IMR-90 (cell line): ENCODE data around the gene SIPA1L3. TPM values are rescaled to one million over a fixed set of nuclear protein-coding genes. Genes with fewer than 3 reads are reported as not detected.

Experiments used
- ATAC-seq: fragments of 200-7000 bp; cut with Tn5 transposase; 2 replicates; pipeline ENCODE4 v1.9.1; 2020; ENCODE audit warnings: low read depth, mild to moderate bottlenecking, moderate library complexity
- BruUV-seq: library from RNA; stranded (reverse); fragments of 400-500 nt; replicated peaks from 2 replicates; lab custom pipeline; 2021; lab: Mats Ljungman, UMichigan
- CTCF ChIA-PET: fragments of 300-600 bp; formaldehyde crosslinking; extraction: SDS; loops from one replicate; lab custom pipeline; 2021; ENCODE audit warnings: antibody characterized with exemption; lab: Yijun Ruan, JAX
- POLR2A ChIA-PET: fragments of 300-600 bp; sonication (Branson Sonifier 250); formaldehyde crosslinking; loops from one replicate; lab custom pipeline; 2022; ENCODE audit warnings: antibody characterized with exemption; ENCODE audit not compliant: unreplicated experiment; lab: Charles Lee
- DNase-seq: peaks from one replicate; pipeline ENCODE4 v3.0.0; 2013
- H2AFZ ChIP-seq: replicated peaks from 2 replicates; pipeline ENCODE3; 2013; ENCODE audit warnings: low read length, mild to moderate bottlenecking; ENCODE audit not compliant: poor library complexity
- H2AK5ac ChIP-seq: 2 replicates; pipeline ENCODE4 v1.6.1; 2013; ENCODE audit warnings: low read depth, low read length, inconsistent platforms
- H2AK9ac ChIP-seq: replicated peaks from 2 replicates; pipeline ENCODE3; 2013; ENCODE audit warnings: mild to moderate bottlenecking, low read depth, low read length, moderate library complexity; ENCODE audit not compliant: poor library complexity
- H2BK120ac ChIP-seq: 2 replicates; pipeline ENCODE4 v1.6.1; 2013; ENCODE audit warnings: low read depth, low read length, inconsistent platforms
- H2BK15ac ChIP-seq: 3 replicates; pipeline ENCODE4 v1.6.1; 2013; ENCODE audit warnings: low read depth, low read length, inconsistent platforms
- H2BK20ac ChIP-seq: 2 replicates; pipeline ENCODE4 v1.6.1; 2013; ENCODE audit warnings: low read depth, mild to moderate bottlenecking, inconsistent platforms, low read length, moderate library complexity
- H2BK5ac ChIP-seq: 2 replicates; pipeline ENCODE4 v1.6.1; 2013; ENCODE audit warnings: mild to moderate bottlenecking, low read depth, low read length, inconsistent platforms; ENCODE audit not compliant: poor library complexity, severe bottlenecking
- H3K14ac ChIP-seq: replicated peaks from 2 replicates; pipeline ENCODE4 v1.6.1; 2013; ENCODE audit warnings: low read depth, low read length, inconsistent platforms
- H3K18ac ChIP-seq: 2 replicates; pipeline ENCODE4 v1.6.1; 2013; ENCODE audit warnings: low read depth, low read length, control low read depth
- H3K23ac ChIP-seq: 2 replicates; pipeline ENCODE4 v1.6.1; 2013; ENCODE audit warnings: low read depth, low read length, inconsistent platforms
- H3K27ac ChIP-seq: 2 replicates; pipeline ENCODE4 v1.5.1; 2013; ENCODE audit warnings: mild to moderate bottlenecking, control low read depth, low read length; ENCODE audit not compliant: insufficient read depth
- H3K27me3 ChIP-seq: 2 replicates; pipeline ENCODE4 v1.6.1; 2013; ENCODE audit warnings: low read length; ENCODE audit not compliant: control insufficient read depth, insufficient read depth
- H3K36me3 ChIP-seq: 2 replicates; pipeline ENCODE4 v1.6.1; 2013; ENCODE audit warnings: low read length, mixed read lengths; ENCODE audit not compliant: control insufficient read depth, insufficient read depth
- H3K4ac ChIP-seq: 2 replicates; pipeline ENCODE4 v1.6.1; 2013; ENCODE audit warnings: low read depth, low read length, inconsistent platforms
- H3K4me1 ChIP-seq: 2 replicates; pipeline ENCODE4 v1.6.1; 2013; ENCODE audit warnings: low read length, mixed read lengths; ENCODE audit not compliant: control insufficient read depth, insufficient read depth
- H3K4me2 ChIP-seq: 2 replicates; pipeline ENCODE4 v1.6.1; 2013; ENCODE audit warnings: low read depth, mild to moderate bottlenecking, control low read depth, low read length, moderate library complexity
- H3K4me3 ChIP-seq: 2 replicates; pipeline ENCODE4 v1.5.1; 2013; ENCODE audit warnings: low read depth, mild to moderate bottlenecking, control low read depth, low read length, moderate library complexity; ENCODE audit not compliant: insufficient read depth
- H3K56ac ChIP-seq: 2 replicates; pipeline ENCODE4 v1.6.1; 2013; ENCODE audit warnings: low read length, inconsistent platforms; ENCODE audit not compliant: insufficient read depth; ENCODE audit errors: extremely low read depth
- H3K79me1 ChIP-seq, 2 experiments: 2 replicates each; pipeline ENCODE4 v1.6.1; 2013; ENCODE audit warnings: low read length in 2 of 2, inconsistent platforms in 1 of 2, low read depth in 1 of 2
- H3K9ac ChIP-seq: 2 replicates; pipeline ENCODE4 v1.6.1; 2013; ENCODE audit warnings: low read depth, low read length, control low read depth
- H3K9me1 ChIP-seq: 2 replicates; pipeline ENCODE4 v1.6.1; 2013; ENCODE audit warnings: low read length, inconsistent platforms; ENCODE audit not compliant: insufficient read depth
- H3K9me3 ChIP-seq: 2 replicates; pipeline ENCODE4 v1.6.1; 2013; ENCODE audit warnings: low read length; ENCODE audit not compliant: control insufficient read depth, insufficient read depth
- H4K20me1 ChIP-seq: 2 replicates; pipeline ENCODE4 v1.6.1; 2013; ENCODE audit warnings: low read length, inconsistent platforms; ENCODE audit not compliant: insufficient read depth
- H4K5ac ChIP-seq: 2 replicates; pipeline ENCODE4 v1.6.1; 2013; ENCODE audit warnings: mild to moderate bottlenecking, low read depth, low read length, control low read depth
- H4K8ac ChIP-seq, 2 experiments: 2 replicates each; pipeline ENCODE4 v1.6.1; 2013; ENCODE audit warnings: low read depth in 2 of 2, low read length in 2 of 2, control low read depth in 1 of 2, inconsistent platforms in 1 of 2
- H4K91ac ChIP-seq: 2 replicates; pipeline ENCODE4 v1.6.1; 2013; ENCODE audit warnings: low read depth, low read length, inconsistent platforms; ENCODE audit not compliant: insufficient read depth
- BHLHE40 ChIP-seq: fragments of 150-350 bp; IDR thresholded peaks from 2 replicates; pipeline ENCODE4 v1.6.1; 2016; ENCODE audit warnings: mild to moderate bottlenecking, low read depth, low read length
- CEBPB ChIP-seq: IDR thresholded peaks from 2 replicates; pipeline ENCODE4 v1.6.1; 2012; ENCODE audit warnings: low read depth, low read length, improper control_type of control experiment
- CHD1 ChIP-seq: IDR thresholded peaks from 2 replicates; pipeline ENCODE4 v1.6.1; 2012; ENCODE audit warnings: low read depth, low read length, improper control_type of control experiment
- FOS ChIP-seq: fragments of 150-350 bp; IDR thresholded peaks from 2 replicates; pipeline ENCODE4 v1.6.1; 2016; ENCODE audit warnings: low read depth, low read length
- MAFK ChIP-seq: IDR thresholded peaks from 2 replicates; pipeline ENCODE4 v1.6.1; 2012; ENCODE audit warnings: low read depth, low read length, improper control_type of control experiment
- MAZ ChIP-seq: IDR thresholded peaks from 2 replicates; pipeline ENCODE4 v1.6.1; 2012; ENCODE audit warnings: low read depth, mild to moderate bottlenecking, low read length, improper control_type of control experiment, moderate library complexity, borderline replicate concordance
- MXI1 ChIP-seq: IDR thresholded peaks from 2 replicates; pipeline ENCODE4 v1.6.1; 2012; ENCODE audit warnings: low read depth, mild to moderate bottlenecking, low read length, moderate library complexity, borderline replicate concordance
- NFE2L2 ChIP-seq: fragments of 150-350 bp; IDR thresholded peaks from 2 replicates; pipeline ENCODE4 v1.6.1; 2016; ENCODE audit warnings: low read depth, mild to moderate bottlenecking, low read length
- POLR2A ChIP-seq: IDR thresholded peaks from 2 replicates; pipeline ENCODE4 v1.6.1; 2012; ENCODE audit warnings: mild to moderate bottlenecking, low read depth, low read length
- RAD21 ChIP-seq: IDR thresholded peaks from 2 replicates; pipeline ENCODE4 v1.6.1; 2012; ENCODE audit warnings: low read length, improper control_type of control experiment
- RCOR1 ChIP-seq: IDR thresholded peaks from 2 replicates; pipeline ENCODE4 v1.6.1; 2012; ENCODE audit warnings: mild to moderate bottlenecking, low read length, improper control_type of control experiment; ENCODE audit not compliant: insufficient replicate concordance
- RFX5 ChIP-seq: IDR thresholded peaks from 2 replicates; pipeline ENCODE4 v1.8.0; 2012; ENCODE audit warnings: low read depth, mild to moderate bottlenecking, low read length, moderate library complexity
- USF2 ChIP-seq: fragments of 150-350 bp; IDR thresholded peaks from 2 replicates; pipeline ENCODE4 v1.6.1; 2017; ENCODE audit warnings: mild to moderate bottlenecking, antibody characterized with exemption, low read length, low read depth
- WGBS, 2 experiments: methylation state at CpG; one replicate each; pipeline versions ENCODE4 v1.1.5 to v1.1.7; 2013; ENCODE audit warnings: missing lambda C conversion rate in 2 of 2; ENCODE audit not compliant: insufficient read length in 1 of 2; ENCODE audit errors: extremely low coverage in 2 of 2; 5-methylcytosine and 5-hydroxymethylcytosine counted together
- dilution Hi-C: fragments of 300-500 bp; cut with HindIII; formaldehyde crosslinking; loops from one replicate; pipeline ENCODE4 v1.14.3; 2018; ENCODE audit warnings: low sequenced_read_pairs; ENCODE audit not compliant: unreplicated experiment
- in situ Hi-C: fragments of 300-500 bp; cut with MboI; formaldehyde crosslinking; loops from 3 replicates; pipeline ENCODE4 v1.14.3; 2019; ENCODE audit warnings: low sequenced_read_pairs, inconsistent platforms, mixed read lengths
- intact Hi-C: fragments of 100-400 bp; cut with micrococcal nuclease; formaldehyde crosslinking; loops from 2 replicates; pipeline ENCODE4 v1.10.0; 2022
- polyA plus RNA-seq, 3 experiments: library from polyadenylated mRNA; depleted of rRNA; stranded (reverse); fragments of >200 nt; gene quantifications; 2 replicates each; pipeline ENCODE4 v1.2.3, GENCODE V29; 2012; ENCODE audit warnings: low replicate concordance in 1 of 3
- total RNA-seq: library from RNA; depleted of rRNA; stranded (reverse); fragments of >200 nt; gene quantifications from 2 replicates; pipeline ENCODE4 v1.2.3, GENCODE V29; 2012
- TF ChIP-seq, protein P1 (sequence below): fragments of 150-350 bp; IDR thresholded peaks from 2 replicates; pipeline ENCODE4 v1.6.1; 2016; ENCODE audit warnings: low read depth, mild to moderate bottlenecking, low read length, moderate library complexity, borderline replicate concordance
- TF ChIP-seq, protein P2 (sequence below): conservative IDR thresholded peaks from 2 replicates; pipeline ENCODE4 v1.5.1; 2012; ENCODE audit warnings: mild to moderate bottlenecking, low read depth, low read length, improper control_type of control experiment

Gene SIPA1L3
- total and polyA plus RNA-seq, 2 of the 4 experiments (the other 2 are of a cell fraction): 4.1 to 9.4 TPM

DNA sequence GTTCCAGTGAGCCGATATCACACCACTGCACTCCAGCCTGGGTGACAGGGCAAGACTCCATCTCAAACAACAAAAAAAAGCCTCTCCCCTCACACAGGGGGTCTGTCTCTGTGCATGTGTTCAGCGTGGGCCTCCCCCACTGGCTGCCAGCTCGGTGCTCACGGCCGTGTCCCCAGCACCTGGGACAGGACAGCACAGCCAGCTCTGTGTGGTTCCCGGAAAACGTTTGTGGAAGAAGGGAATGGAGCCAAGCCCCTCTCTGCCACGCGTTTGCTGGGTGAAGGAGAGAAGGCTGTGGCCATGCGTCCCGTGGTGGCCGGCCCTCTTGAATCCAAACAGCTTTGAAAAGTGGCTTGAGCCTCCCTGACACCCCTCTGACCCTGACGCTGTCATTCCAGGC, 284.7 kb downstream of the SIPA1L3 start:
- Histone ChIP-seq H3K4me2 (no peak overlapping the region), H2AK5ac (no peak overlapping the region), H3K56ac (no peak overlapping the region), H2BK20ac (no peak overlapping the region), H3K27ac (no peak overlapping the region), H3K23ac (no peak overlapping the region), H2BK15ac (no peak overlapping the region), H3K9me3 (no peaks in the 10 kb centered on the region), H4K91ac (no peak overlapping the region), H3K4me3 (no peak overlapping the region), H2BK5ac (no peak overlapping the region), H3K27me3 (no peaks in the 10 kb centered on the region), H4K8ac (no peak overlapping the region), H4K20me1 (no peaks in the 10 kb centered on the region), H3K18ac (no peak overlapping the region), H3K4ac (no peak overlapping the region), H2AK9ac (no peak overlapping the region), H2AFZ (no peak overlapping the region), H3K9ac (no peak overlapping the region), H2BK120ac (no peak overlapping the region), H3K14ac (no peak overlapping the region), H3K4me1 (no peaks in the 10 kb centered on the region), H3K79me1 (peaks cover 0 to 12% of the 10 kb centered on the region in 2 experiments; a peak in 2 of 4 replicates), H4K5ac (no peak overlapping the region), H3K9me1 (peaks cover 6% of the 10 kb centered on the region; the same call in 1 of the 2 replicates), H3K36me3 (peaks cover 13% of the 10 kb centered on the region)
- dilution Hi-C loops: no loop called here
- CTCF ChIA-PET: no interaction called here
- intact Hi-C loops: no loop called here
- no peak for TF ChIP-seq CHD1
- no peak for TF ChIP-seq MAFK
- no peak for TF ChIP-seq FOS
- TF ChIP-seq RCOR1: no peak
- no peak for TF ChIP-seq RFX5
- no peak for TF ChIP-seq MXI1
- TF ChIP-seq RAD21: no peak
- TF ChIP-seq CEBPB: no peak
- TF ChIP-seq, protein P1, sequence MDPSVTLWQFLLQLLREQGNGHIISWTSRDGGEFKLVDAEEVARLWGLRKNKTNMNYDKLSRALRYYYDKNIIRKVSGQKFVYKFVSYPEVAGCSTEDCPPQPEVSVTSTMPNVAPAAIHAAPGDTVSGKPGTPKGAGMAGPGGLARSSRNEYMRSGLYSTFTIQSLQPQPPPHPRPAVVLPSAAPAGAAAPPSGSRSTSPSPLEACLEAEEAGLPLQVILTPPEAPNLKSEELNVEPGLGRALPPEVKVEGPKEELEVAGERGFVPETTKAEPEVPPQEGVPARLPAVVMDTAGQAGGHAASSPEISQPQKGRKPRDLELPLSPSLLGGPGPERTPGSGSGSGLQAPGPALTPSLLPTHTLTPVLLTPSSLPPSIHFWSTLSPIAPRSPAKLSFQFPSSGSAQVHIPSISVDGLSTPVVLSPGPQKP: no peak
- TF ChIP-seq MAZ: no peak
- no peak for TF ChIP-seq USF2
- TF ChIP-seq POLR2A: no peak
- no peak for TF ChIP-seq NFE2L2
- TF ChIP-seq, protein P2, sequence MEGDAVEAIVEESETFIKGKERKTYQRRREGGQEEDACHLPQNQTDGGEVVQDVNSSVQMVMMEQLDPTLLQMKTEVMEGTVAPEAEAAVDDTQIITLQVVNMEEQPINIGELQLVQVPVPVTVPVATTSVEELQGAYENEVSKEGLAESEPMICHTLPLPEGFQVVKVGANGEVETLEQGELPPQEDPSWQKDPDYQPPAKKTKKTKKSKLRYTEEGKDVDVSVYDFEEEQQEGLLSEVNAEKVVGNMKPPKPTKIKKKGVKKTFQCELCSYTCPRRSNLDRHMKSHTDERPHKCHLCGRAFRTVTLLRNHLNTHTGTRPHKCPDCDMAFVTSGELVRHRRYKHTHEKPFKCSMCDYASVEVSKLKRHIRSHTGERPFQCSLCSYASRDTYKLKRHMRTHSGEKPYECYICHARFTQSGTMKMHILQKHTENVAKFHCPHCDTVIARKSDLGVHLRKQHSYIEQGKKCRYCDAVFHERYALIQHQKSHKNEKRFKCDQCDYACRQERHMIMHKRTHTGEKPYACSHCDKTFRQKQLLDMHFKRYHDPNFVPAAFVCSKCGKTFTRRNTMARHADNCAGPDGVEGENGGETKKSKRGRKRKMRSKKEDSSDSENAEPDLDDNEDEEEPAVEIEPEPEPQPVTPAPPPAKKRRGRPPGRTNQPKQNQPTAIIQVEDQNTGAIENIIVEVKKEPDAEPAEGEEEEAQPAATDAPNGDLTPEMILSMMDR: no peak
- TF ChIP-seq BHLHE40: no peak
- ATAC-seq (no peak), DNase-seq (no peak)
- BruUV-seq: no TSS peak
- POLR2A ChIA-PET: no interaction called here
- in situ Hi-C loops: no loop called here
- 93% methylated on average over 7 of the region's 13 CpGs; no CpG with 5 or more reads in 1 of the 2 experiments for WGBS, 2 experiments
